Measurements from ENCODE around the gene ZNF296. TPM values are rescaled to one million over a fixed set of nuclear protein-coding genes. Genes with fewer than 3 reads are reported as not detected.

ZNF296 gene
- total RNA-seq, 2 experiments from 2014 or later: 13.5 to 31.4 TPM

GRCh38 chr19:45074744-45075300, 1.5 kb downstream of the ZNF296 start:
- peak overlapping the region; percentile 85 for H3K4me3 ChIP-seq (ENCODE audit: low read depth, low read length, poor library complexity, severe bottlenecking)
- peaks cover 3% of the 10 kb centered on the region; the same call in 1 of the 2 replicates for H4K20me1 ChIP-seq (ENCODE audit: insufficient read depth, low read length)
- POLR2A ChIA-PET: interaction anchor here (0.6 to 1.0 kb wide), 5 partner anchors 15 to 117 kb away, joined by 3 to 5 read pairs (median 5); no protein-coding TSS in a partner anchor

DNA sequence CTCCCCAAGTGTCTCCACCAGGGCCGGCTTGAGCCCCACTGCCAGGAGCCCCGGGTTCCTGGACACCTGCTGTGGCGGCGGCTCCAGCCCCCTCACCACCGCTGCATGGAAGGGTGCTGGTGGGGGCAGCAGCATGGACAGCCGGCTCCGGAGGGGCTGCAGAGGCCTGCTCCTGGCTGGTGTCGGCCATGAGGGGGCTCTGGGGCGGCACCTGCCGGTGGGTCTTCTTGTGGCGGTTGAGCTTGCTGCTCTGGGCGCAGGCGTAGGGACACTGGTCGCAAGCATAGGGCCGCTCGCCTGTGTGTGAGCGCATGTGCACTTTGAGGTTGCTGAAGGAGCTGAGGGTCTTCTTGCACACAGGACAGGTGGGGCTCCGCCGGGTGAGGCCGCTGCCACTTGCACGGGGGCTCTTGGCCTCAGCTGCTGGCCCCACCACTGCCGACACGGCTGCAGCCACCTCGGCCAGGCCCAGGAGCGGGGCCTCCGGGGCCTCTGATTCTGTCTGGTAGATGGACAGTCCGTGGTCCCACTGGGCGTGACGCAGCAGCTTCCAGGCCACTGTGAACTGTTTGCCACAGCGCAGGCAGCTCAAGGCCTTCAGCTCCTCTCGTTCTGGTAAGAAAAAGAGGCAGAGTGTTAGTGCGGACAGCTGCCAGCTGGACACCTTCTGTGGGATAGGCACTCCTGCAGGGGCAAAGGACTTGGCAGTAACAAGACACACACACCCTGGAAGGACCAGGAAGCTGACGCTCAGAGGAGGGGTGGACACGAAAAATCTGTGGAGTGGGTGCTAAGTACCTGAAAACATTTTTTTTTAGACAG, 4.1 kb downstream of the ZNF296 start:
- intact Hi-C loops (cut with micrococcal nuclease; ENCODE audit: unreplicated experiment): no loop called here

More at GRCh38 chr19:45074744-45075300, 1.5 kb downstream of the ZNF296 start:
- no peak for TF ChIP-seq EZH2phosphoT487 (IDR thresholded peaks at IDR 0.05; ENCODE audit: borderline replicate concordance, low read depth, low read length)
- TF ChIP-seq, protein P1, sequence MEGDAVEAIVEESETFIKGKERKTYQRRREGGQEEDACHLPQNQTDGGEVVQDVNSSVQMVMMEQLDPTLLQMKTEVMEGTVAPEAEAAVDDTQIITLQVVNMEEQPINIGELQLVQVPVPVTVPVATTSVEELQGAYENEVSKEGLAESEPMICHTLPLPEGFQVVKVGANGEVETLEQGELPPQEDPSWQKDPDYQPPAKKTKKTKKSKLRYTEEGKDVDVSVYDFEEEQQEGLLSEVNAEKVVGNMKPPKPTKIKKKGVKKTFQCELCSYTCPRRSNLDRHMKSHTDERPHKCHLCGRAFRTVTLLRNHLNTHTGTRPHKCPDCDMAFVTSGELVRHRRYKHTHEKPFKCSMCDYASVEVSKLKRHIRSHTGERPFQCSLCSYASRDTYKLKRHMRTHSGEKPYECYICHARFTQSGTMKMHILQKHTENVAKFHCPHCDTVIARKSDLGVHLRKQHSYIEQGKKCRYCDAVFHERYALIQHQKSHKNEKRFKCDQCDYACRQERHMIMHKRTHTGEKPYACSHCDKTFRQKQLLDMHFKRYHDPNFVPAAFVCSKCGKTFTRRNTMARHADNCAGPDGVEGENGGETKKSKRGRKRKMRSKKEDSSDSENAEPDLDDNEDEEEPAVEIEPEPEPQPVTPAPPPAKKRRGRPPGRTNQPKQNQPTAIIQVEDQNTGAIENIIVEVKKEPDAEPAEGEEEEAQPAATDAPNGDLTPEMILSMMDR (conservative IDR thresholded peaks at IDR 0.05; ENCODE audit: low read length): no peak
- DNase-seq (ENCODE audit: low spot score): no peak
- CTCF ChIA-PET (ENCODE audit: unreplicated experiment): no interaction called here
- no peak overlapping the region for H2AFZ ChIP-seq (ENCODE audit: low read length)
- H3K4me1 ChIP-seq (ENCODE audit: insufficient read depth, low read length, poor library complexity, severe bottlenecking): peaks cover 73% of the 10 kb centered on the region
- H3K36me3 ChIP-seq (ENCODE audit: insufficient read depth, low read length): peaks cover 54% of the 10 kb centered on the region
- BruUV-seq (replicated peaks): no TSS peak
- intact Hi-C loops (cut with micrococcal nuclease; ENCODE audit: unreplicated experiment): loop anchor here (2.0 to 5.0 kb wide), 4 partner anchors 58 to 323 kb away; no protein-coding TSS in a partner anchor
- H3K9me2 ChIP-seq (ENCODE audit: insufficient read depth, low read length): no peaks in the 10 kb centered on the region
- H3K9me3 ChIP-seq (ENCODE audit: low read length): no peaks in the 10 kb centered on the region
- H3K27ac ChIP-seq (ENCODE audit: low read depth, low read length, poor library complexity, severe bottlenecking): peak overlapping the region; percentile 88
- H3K79me2 ChIP-seq (ENCODE audit: insufficient read depth, low read depth, low read length): peaks cover 47% of the 10 kb centered on the region
- peak overlapping the region; percentile 100 for H3K4me2 ChIP-seq (ENCODE audit: low read length)

More for the DNA sequence above, 4.1 kb downstream of the ZNF296 start:
- Histone ChIP-seq H3K9me2 (ENCODE audit: insufficient read depth, low read length) (no peaks in the 10 kb centered on the region), H4K20me1 (ENCODE audit: insufficient read depth, low read length) (peaks cover 3% of the 10 kb centered on the region; the same call in 1 of the 2 replicates), H3K36me3 (ENCODE audit: insufficient read depth, low read length) (peaks cover 78% of the 10 kb centered on the region), H3K4me3 (ENCODE audit: low read depth, low read length, poor library complexity, severe bottlenecking) (peak overlapping the region; percentile 85), H3K4me1 (ENCODE audit: insufficient read depth, low read length, poor library complexity, severe bottlenecking) (peaks cover 55% of the 10 kb centered on the region), H3K9me3 (ENCODE audit: low read length) (no peaks in the 10 kb centered on the region), H2AFZ (ENCODE audit: low read length) (no peak overlapping the region), H3K27ac (ENCODE audit: low read depth, low read length, poor library complexity, severe bottlenecking) (peak overlapping the region; percentile 88), H3K4me2 (ENCODE audit: low read length) (peak overlapping the region; percentile 100), H3K79me2 (ENCODE audit: insufficient read depth, low read depth, low read length) (peaks cover 36% of the 10 kb centered on the region)
- ChIA-PET CTCF (ENCODE audit: unreplicated experiment) (no interaction called here), POLR2A (no interaction called here)
- BruUV-seq (replicated peaks): no TSS peak
- peak; percentile 74 for DNase-seq (ENCODE audit: low spot score)
- no peak for TF ChIP-seq EZH2phosphoT487 (IDR thresholded peaks at IDR 0.05; ENCODE audit: borderline replicate concordance, low read depth, low read length)
- TF ChIP-seq, protein P1 (conservative IDR thresholded peaks at IDR 0.05; ENCODE audit: low read length): peak; percentile 75

Measured in OCI-LY7 (cell line).